Measurements from ENCODE around the gene CYP39A1. TPM values are rescaled to one million over a fixed set of nuclear protein-coding genes. Genes with fewer than 3 reads are reported as not detected.

The CYP39A1 gene
- total and polyA plus RNA-seq, 10 of the 15 experiments (the other 5 are each of a cell fraction or from before 2014, with no cell fraction given), result not detected

DNA sequence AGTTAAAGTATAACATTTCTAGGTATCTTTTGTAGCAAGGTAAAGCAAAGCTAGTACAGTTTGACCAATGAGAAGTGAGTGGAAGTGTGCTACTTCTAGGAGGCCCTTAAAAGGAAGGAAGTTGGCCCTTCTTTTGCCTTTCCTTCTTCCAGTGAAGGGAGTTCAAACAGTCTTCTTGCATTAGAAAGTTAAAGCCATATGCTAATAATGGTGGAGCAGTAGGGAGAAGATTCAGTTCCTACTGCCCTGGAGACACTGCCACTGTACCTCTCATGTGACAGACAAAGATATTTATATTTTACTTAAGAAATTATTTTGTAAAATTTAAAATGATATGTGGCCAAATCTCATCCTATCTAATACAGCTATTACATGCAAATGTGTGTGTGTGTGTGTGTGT is 135.4 kb downstream of the CYP39A1 start:
- SMC1A ChIA-PET (ENCODE audit: uncharacterized antibody, unreplicated experiment), result no interaction called here
- Histone ChIP-seq H3K9ac (ENCODE audit: control insufficient read depth, insufficient read depth, low read length) (no peak overlapping the region), H3K4me3 (no peak overlapping the region), H2AFZ (ENCODE audit: control insufficient read depth, low read depth, low read length) (no peak overlapping the region), H3K27ac (ENCODE audit: control insufficient read depth, insufficient read depth) (no peak overlapping the region), H3K9me3 (replicated peaks; ENCODE audit: control insufficient read depth, insufficient read depth, low read length) (no peaks in the 10 kb centered on the region), H4K20me1 (ENCODE audit: control insufficient read depth, insufficient read depth) (no peaks in the 10 kb centered on the region), H3K36me3 (ENCODE audit: control insufficient read depth in 2 of 2, insufficient read depth in 2 of 2, low read length in 1 of 2) (no peaks in the 10 kb centered on the region), H3K79me2 (ENCODE audit: control insufficient read depth, insufficient read depth, low read length) (no peaks in the 10 kb centered on the region), H3K4me1 (ENCODE audit: control insufficient read depth, insufficient read depth, low read length) (no peaks in the 10 kb centered on the region), H3K27me3 (replicated peaks in 1 of 2; ENCODE audit: control insufficient read depth in 2 of 2, insufficient read depth in 2 of 2, low read length in 1 of 2) (no peaks in the 10 kb centered on the region), H3K4me2 (ENCODE audit: control insufficient read depth, insufficient read depth) (no peak overlapping the region)
- POLR2A ChIA-PET, result no interaction called here
- CTCF ChIA-PET, result no interaction called here
- in situ Hi-C loops (cut with MboI) (no loop called here), intact Hi-C loops (cut with micrococcal nuclease; ENCODE audit: unreplicated experiment) (no loop called here)
- TF ChIP-seq DPF2 (IDR thresholded peaks at IDR 0.05) (no peak), JUND (IDR thresholded peaks at IDR 0.05; ENCODE audit: low read depth, low read length) (no peak), BMI1 (IDR thresholded peaks at IDR 0.05; ENCODE audit: borderline replicate concordance) (no peak), SIN3A (IDR thresholded peaks at IDR 0.05; ENCODE audit: low read depth, low read length) (no peak), BRCA1 (IDR thresholded peaks at IDR 0.05; ENCODE audit: low read depth, low read length) (no peak), SIX5 (IDR thresholded peaks at IDR 0.05; ENCODE audit: low read depth, low read length, severe bottlenecking) (no peak)
- TF ChIP-seq, protein P1, sequence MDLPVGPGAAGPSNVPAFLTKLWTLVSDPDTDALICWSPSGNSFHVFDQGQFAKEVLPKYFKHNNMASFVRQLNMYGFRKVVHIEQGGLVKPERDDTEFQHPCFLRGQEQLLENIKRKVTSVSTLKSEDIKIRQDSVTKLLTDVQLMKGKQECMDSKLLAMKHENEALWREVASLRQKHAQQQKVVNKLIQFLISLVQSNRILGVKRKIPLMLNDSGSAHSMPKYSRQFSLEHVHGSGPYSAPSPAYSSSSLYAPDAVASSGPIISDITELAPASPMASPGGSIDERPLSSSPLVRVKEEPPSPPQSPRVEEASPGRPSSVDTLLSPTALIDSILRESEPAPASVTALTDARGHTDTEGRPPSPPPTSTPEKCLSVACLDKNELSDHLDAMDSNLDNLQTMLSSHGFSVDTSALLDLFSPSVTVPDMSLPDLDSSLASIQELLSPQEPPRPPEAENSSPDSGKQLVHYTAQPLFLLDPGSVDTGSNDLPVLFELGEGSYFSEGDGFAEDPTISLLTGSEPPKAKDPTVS (IDR thresholded peaks at IDR 0.05; ENCODE audit: low read depth, low read length), result no peak
- TF ChIP-seq, protein P2, sequence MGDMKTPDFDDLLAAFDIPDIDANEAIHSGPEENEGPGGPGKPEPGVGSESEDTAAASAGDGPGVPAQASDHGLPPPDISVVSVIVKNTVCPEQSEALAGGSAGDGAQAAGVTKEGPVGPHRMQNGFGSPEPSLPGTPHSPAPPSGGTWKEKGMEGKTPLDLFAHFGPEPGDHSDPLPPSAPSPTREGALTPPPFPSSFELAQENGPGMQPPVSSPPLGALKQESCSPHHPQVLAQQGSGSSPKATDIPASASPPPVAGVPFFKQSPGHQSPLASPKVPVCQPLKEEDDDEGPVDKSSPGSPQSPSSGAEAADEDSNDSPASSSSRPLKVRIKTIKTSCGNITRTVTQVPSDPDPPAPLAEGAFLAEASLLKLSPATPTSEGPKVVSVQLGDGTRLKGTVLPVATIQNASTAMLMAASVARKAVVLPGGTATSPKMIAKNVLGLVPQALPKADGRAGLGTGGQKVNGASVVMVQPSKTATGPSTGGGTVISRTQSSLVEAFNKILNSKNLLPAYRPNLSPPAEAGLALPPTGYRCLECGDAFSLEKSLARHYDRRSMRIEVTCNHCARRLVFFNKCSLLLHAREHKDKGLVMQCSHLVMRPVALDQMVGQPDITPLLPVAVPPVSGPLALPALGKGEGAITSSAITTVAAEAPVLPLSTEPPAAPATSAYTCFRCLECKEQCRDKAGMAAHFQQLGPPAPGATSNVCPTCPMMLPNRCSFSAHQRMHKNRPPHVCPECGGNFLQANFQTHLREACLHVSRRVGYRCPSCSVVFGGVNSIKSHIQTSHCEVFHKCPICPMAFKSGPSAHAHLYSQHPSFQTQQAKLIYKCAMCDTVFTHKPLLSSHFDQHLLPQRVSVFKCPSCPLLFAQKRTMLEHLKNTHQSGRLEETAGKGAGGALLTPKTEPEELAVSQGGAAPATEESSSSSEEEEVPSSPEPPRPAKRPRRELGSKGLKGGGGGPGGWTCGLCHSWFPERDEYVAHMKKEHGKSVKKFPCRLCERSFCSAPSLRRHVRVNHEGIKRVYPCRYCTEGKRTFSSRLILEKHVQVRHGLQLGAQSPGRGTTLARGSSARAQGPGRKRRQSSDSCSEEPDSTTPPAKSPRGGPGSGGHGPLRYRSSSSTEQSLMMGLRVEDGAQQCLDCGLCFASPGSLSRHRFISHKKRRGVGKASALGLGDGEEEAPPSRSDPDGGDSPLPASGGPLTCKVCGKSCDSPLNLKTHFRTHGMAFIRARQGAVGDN (IDR thresholded peaks at IDR 0.05), result no peak
- TF ChIP-seq, protein P3, sequence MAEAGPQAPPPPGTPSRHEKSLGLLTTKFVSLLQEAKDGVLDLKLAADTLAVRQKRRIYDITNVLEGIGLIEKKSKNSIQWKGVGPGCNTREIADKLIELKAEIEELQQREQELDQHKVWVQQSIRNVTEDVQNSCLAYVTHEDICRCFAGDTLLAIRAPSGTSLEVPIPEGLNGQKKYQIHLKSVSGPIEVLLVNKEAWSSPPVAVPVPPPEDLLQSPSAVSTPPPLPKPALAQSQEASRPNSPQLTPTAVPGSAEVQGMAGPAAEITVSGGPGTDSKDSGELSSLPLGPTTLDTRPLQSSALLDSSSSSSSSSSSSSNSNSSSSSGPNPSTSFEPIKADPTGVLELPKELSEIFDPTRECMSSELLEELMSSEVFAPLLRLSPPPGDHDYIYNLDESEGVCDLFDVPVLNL (IDR thresholded peaks at IDR 0.05; ENCODE audit: low read depth, low read length), result no peak
- no peak for ATAC-seq
- no TSS peak for BruUV-seq (replicated peaks)
- RAD21 ChIA-PET (ENCODE audit: unreplicated experiment), result no interaction called here
- DNase-seq (ENCODE audit: low read depth, low spot score), result no peak
- no peak for FAIRE-seq

All from GM12878 (cell line).